ENCODE results near the gene SLFN12.

DNA sequence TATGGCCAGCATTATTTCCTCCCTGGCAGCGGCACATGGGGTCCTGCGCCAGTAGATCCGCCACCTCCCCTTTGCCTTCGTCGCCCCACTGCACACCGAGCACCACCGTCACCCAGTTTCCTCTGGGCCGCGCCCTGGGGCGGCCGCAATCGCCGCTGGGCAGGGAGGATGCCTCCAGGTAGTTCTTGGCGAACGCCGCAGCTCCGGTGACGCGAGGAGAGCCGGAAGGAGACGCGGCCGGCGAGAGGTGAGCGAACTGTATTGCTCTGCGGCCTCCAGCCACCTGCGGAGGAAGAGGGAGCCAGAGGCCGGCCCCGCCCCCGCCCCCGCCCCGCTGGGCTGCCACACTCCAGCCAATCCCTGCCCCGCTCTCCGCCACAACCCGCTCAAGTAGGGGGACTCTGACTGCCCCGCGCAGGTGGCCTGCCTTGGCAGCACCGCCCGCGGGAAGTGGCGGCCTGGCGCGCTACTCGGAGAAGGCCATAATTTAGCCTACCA is 28.1 kb upstream of the SLFN12 start:
- TF ChIP-seq, protein P1, sequence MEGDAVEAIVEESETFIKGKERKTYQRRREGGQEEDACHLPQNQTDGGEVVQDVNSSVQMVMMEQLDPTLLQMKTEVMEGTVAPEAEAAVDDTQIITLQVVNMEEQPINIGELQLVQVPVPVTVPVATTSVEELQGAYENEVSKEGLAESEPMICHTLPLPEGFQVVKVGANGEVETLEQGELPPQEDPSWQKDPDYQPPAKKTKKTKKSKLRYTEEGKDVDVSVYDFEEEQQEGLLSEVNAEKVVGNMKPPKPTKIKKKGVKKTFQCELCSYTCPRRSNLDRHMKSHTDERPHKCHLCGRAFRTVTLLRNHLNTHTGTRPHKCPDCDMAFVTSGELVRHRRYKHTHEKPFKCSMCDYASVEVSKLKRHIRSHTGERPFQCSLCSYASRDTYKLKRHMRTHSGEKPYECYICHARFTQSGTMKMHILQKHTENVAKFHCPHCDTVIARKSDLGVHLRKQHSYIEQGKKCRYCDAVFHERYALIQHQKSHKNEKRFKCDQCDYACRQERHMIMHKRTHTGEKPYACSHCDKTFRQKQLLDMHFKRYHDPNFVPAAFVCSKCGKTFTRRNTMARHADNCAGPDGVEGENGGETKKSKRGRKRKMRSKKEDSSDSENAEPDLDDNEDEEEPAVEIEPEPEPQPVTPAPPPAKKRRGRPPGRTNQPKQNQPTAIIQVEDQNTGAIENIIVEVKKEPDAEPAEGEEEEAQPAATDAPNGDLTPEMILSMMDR (IDR thresholded peaks at IDR 0.05; ENCODE audit: borderline replicate concordance, extremely low read depth, low read length, poor library complexity, severe bottlenecking): no peak
- no peak for TF ChIP-seq EZH2 (IDR thresholded peaks at IDR 0.05; ENCODE audit: borderline replicate concordance, low read depth, low read length, severe bottlenecking)

Data from DND-41 (cell line).